Lower lobe of right lung (tissue), 2 donors: Measurements from ENCODE around the gene YIF1B. TPM values are rescaled to one million over a fixed set of nuclear protein-coding genes. Genes with fewer than 3 reads are reported as not detected.

ENCODE experiments used
- ATAC-seq, 2 donors: fragments of 200-7000 bp; cut with Tn5 transposase; one replicate each; pipeline ENCODE4 v1.9.1; 2020 to 2022; ENCODE audit warnings: mild to moderate bottlenecking in 2 of 2, moderate library complexity in 2 of 2
- DNase-seq: peaks from one replicate; pipeline ENCODE4 v3.0.0-alpha.2; 2020
- H3K27ac ChIP-seq: fragments of 200-600 bp; one replicate; pipeline ENCODE4 v1.8.0; 2022
- H3K27me3 ChIP-seq: fragments of 200-600 bp; one replicate; pipeline ENCODE4 v1.8.0; 2022; ENCODE audit warnings: low read depth
- H3K36me3 ChIP-seq: fragments of 200-600 bp; one replicate; pipeline ENCODE4 v1.8.0; 2022; ENCODE audit warnings: mild to moderate bottlenecking
- H3K4me1 ChIP-seq: fragments of 200-600 bp; one replicate; pipeline ENCODE4 v1.8.0; 2022
- H3K4me3 ChIP-seq: fragments of 200-600 bp; one replicate; pipeline ENCODE4 v1.8.0; 2022; ENCODE audit warnings: mild to moderate bottlenecking
- H3K9me3 ChIP-seq: fragments of 200-600 bp; one replicate; pipeline ENCODE4 v1.8.0; 2022
- CTCF ChIP-seq: fragments of 200-600 bp; IDR thresholded peaks from one replicate; pipeline ENCODE4 v1.8.0; 2022; ENCODE audit warnings: antibody characterized with exemption, mild to moderate bottlenecking
- intact Hi-C: fragments of 100-400 bp; cut with DNase I; formaldehyde crosslinking; loops from one replicate; pipeline ENCODE4 v1.11.0; 2022
- total RNA-seq: library from RNA; stranded (reverse); fragmentation: NEBNext Ultra II Directional; extraction: Animal tissue kit (Norgen Biotek cat#: 25700); gene quantifications from one replicate; pipeline ENCODE4 v1.2.1, GENCODE V29; 2021
- donor health status: DM: no; HTN: yes; CAD: no; lungs with severe emphysema.

YIF1B gene
- total RNA-seq, 1 donor from 2014 or later = 38.9 TPM

GRCh38 chr19:38284422-38284821 lies 31.3 kb downstream of the YIF1B start:
- peak overlapping the region; percentile 18 for H3K27ac ChIP-seq
- no peaks in the 10 kb centered on the region for H3K27me3 ChIP-seq
- intact Hi-C loops = no loop called here
- peaks cover 66% of the 10 kb centered on the region for H3K4me1 ChIP-seq
- ATAC-seq (peak; percentile 29 to 35), DNase-seq (no peak)
- H3K9me3 ChIP-seq = no peaks in the 10 kb centered on the region
- no peak for TF ChIP-seq CTCF
- no peak overlapping the region for H3K4me3 ChIP-seq
- H3K36me3 ChIP-seq = peaks cover 35% of the 10 kb centered on the region

GRCh38 chr19:38283271-38283670 lies 32.5 kb downstream of the YIF1B start:
- no peak for DNase-seq
- intact Hi-C loops = no loop called here
- no peaks in the 10 kb centered on the region for H3K27me3 ChIP-seq
- peaks cover 69% of the 10 kb centered on the region for H3K4me1 ChIP-seq
- peaks cover 26% of the 10 kb centered on the region for H3K36me3 ChIP-seq
- no peak for TF ChIP-seq CTCF
- no peak for ATAC-seq
- H3K27ac ChIP-seq = no peak overlapping the region
- no peaks in the 10 kb centered on the region for H3K9me3 ChIP-seq
- no peak overlapping the region for H3K4me3 ChIP-seq

GRCh38 chr19:38281811-38282566 lies 33.8 kb downstream of the YIF1B start:
- ATAC-seq = no peak
- Histone ChIP-seq H3K4me3 (no peak overlapping the region), H3K36me3 (peaks cover 18% of the 10 kb centered on the region), H3K4me1 (peaks cover 70% of the 10 kb centered on the region), H3K9me3 (no peaks in the 10 kb centered on the region), H3K27ac (peak overlapping the region; percentile 18), H3K27me3 (no peaks in the 10 kb centered on the region)
- intact Hi-C loops = no loop called here
- TF ChIP-seq CTCF = no peak
- DNase-seq = no peak

- no peak for DNase-seq
- Histone ChIP-seq H3K27ac (peak overlapping the region; percentile 38), H3K9me3 (no peaks in the 10 kb centered on the region), H3K36me3 (peaks cover 13% of the 10 kb centered on the region), H3K4me3 (no peak overlapping the region), H3K27me3 (no peaks in the 10 kb centered on the region), H3K4me1 (peaks cover 84% of the 10 kb centered on the region)
- intact Hi-C loops = no loop called here
- no peak for TF ChIP-seq CTCF
- no peak for ATAC-seq
Measured at GRCh38 chr19:38280030-38280921, 35.5 kb downstream of the YIF1B start.

GRCh38 chr19:38278751-38279150 lies 37.0 kb downstream of the YIF1B start:
- intact Hi-C loops = no loop called here
- Histone ChIP-seq H3K4me1 (peaks cover 81% of the 10 kb centered on the region), H3K27ac (peak overlapping the region; percentile 72), H3K27me3 (no peaks in the 10 kb centered on the region), H3K9me3 (no peaks in the 10 kb centered on the region), H3K4me3 (no peak overlapping the region), H3K36me3 (no peaks in the 10 kb centered on the region)
- TF ChIP-seq CTCF = no peak
- DNase-seq (no peak), ATAC-seq (no peak)
